ENCODE results near the gene SAXO1. TPM values are rescaled to one million over a fixed set of nuclear protein-coding genes. Genes with fewer than 3 reads are reported as not detected.
A peak's percentile ranks its signal among the peaks of the same experiment; 100 is the strongest.
"Not testable (repeated sequence)": the region's sequence is repeated elsewhere in the genome, so short reads cannot be mapped to it uniquely, and the experiment has no call there.

Gene SAXO1
- total RNA-seq, 1 donor from 2014 or later = 0.09 TPM

DNA sequence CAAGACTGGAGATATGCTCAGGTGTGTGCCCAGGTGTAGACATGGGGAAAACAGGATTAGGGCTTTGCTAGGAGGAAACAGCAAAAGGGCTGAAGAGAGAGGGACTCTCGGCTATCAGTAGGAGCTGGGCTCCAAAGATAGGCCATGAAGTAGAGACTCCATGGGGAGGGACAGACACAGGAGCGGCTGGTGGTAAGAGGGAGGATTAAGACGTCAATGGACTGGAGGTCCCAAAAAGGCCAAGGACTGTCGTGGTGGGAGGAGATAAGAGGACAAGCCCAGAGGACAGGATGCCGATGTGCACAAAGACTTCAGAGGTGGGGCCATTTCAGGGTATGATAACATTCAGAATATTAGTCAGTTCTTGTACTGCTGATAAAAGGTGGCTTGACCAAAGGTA is 93.1 kb downstream of the SAXO1 start:
- H3K4me2 ChIP-seq = no peak overlapping the region
- no peak overlapping the region for H2AFZ ChIP-seq (replicated peaks)
- Mint-ChIP-seq H3K36me3 (no peaks in the 10 kb centered on the region), H3K4me1 (peaks cover 3% of the 10 kb centered on the region), H3K9me3 (no peaks in the 10 kb centered on the region), H3K4me3 (no peak overlapping the region), H3K27me3 (ENCODE audit: insufficient read depth, low read depth) (peaks cover under 1% of the 10 kb centered on the region), H3K27ac (no peak overlapping the region)
- TF ChIP-seq EZH2 (IDR thresholded peaks at IDR 0.05) (no peak), EZH2phosphoT487 (IDR thresholded peaks at IDR 0.05) (no peak)
- TF ChIP-seq, protein P1, sequence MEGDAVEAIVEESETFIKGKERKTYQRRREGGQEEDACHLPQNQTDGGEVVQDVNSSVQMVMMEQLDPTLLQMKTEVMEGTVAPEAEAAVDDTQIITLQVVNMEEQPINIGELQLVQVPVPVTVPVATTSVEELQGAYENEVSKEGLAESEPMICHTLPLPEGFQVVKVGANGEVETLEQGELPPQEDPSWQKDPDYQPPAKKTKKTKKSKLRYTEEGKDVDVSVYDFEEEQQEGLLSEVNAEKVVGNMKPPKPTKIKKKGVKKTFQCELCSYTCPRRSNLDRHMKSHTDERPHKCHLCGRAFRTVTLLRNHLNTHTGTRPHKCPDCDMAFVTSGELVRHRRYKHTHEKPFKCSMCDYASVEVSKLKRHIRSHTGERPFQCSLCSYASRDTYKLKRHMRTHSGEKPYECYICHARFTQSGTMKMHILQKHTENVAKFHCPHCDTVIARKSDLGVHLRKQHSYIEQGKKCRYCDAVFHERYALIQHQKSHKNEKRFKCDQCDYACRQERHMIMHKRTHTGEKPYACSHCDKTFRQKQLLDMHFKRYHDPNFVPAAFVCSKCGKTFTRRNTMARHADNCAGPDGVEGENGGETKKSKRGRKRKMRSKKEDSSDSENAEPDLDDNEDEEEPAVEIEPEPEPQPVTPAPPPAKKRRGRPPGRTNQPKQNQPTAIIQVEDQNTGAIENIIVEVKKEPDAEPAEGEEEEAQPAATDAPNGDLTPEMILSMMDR (IDR thresholded peaks at IDR 0.05) = no peak
- no peaks in the 10 kb centered on the region for H3K36me3 ChIP-seq
- no peaks in the 10 kb centered on the region for H3K27me3 ChIP-seq
- no peaks in the 10 kb centered on the region for H4K20me1 ChIP-seq (ENCODE audit: low read depth)
- H3K9me3 ChIP-seq (ENCODE audit: low read depth) = no peaks in the 10 kb centered on the region
- no peak overlapping the region for H3K4me3 ChIP-seq
- peaks cover 29% of the 10 kb centered on the region for H3K4me1 ChIP-seq
- H3K27ac ChIP-seq = no peak overlapping the region
- DNase-seq (ENCODE audit: low spot score) = no peak
- H3F3A ChIP-seq (ENCODE audit: low read depth) = peaks cover 20% of the 10 kb centered on the region
- no peaks in the 10 kb centered on the region for H3K79me2 ChIP-seq (ENCODE audit: low read depth)
- H3K9ac ChIP-seq = no peak overlapping the region

DNA sequence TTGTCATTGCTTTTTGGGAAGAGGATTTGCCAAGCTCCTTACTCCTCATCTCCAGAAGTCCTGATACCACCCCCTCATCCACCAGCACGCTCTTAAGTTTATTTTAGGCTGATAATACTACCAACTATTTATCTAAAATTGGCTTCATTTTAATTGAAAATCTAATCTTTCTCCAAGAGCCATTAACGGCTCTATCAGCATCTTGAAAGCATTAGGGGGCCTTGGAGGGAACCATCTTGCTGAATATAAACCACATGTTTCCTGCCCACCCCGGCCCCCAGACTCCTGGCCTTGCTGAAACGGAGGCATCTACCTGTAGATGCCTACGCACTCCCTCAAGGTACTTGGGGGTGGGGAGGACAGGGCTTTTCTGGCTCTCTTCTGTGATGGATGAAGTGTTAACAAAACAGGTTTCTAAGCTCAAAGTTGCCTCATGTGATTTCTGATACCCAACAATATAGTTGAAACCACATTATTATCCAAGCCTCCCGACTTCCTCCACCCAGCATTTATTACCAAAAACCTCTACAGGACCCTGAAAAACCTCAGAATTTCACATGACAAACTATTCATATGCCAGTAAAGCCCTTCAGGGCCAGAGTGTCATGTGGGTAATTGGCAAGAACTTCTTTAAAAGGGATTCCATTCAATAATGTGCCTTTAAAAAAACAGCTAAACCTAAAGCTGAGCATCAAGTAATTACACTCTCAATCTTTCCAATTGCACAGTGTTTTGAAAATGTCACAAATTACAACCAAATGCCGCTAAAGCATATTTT is 96.7 kb downstream of the SAXO1 start:
- Mint-ChIP-seq H3K27ac (no peak overlapping the region), H3K36me3 (no peaks in the 10 kb centered on the region), H3K9me3 (peaks cover 4% of the 10 kb centered on the region), H3K4me3 (no peak overlapping the region), H3K27me3 (ENCODE audit: insufficient read depth, low read depth) (no peaks in the 10 kb centered on the region), H3K4me1 (peaks cover 3% of the 10 kb centered on the region)
- Histone ChIP-seq H3K27ac (no peak overlapping the region), H3K4me2 (peak overlapping the region; percentile 44), H4K20me1 (ENCODE audit: low read depth) (no peaks in the 10 kb centered on the region), H3K4me3 (no peak overlapping the region), H3F3A (ENCODE audit: low read depth) (peaks cover 23% of the 10 kb centered on the region), H3K9me3 (ENCODE audit: low read depth) (no peaks in the 10 kb centered on the region), H3K36me3 (no peaks in the 10 kb centered on the region), H3K4me1 (peaks cover 29% of the 10 kb centered on the region), H2AFZ (replicated peaks) (peak overlapping the region; percentile 29), H3K27me3 (no peaks in the 10 kb centered on the region), H3K79me2 (ENCODE audit: low read depth) (no peaks in the 10 kb centered on the region), H3K9ac (no peak overlapping the region)
- TF ChIP-seq EZH2phosphoT487 (IDR thresholded peaks at IDR 0.05) = no peak
- no peak for TF ChIP-seq EZH2 (IDR thresholded peaks at IDR 0.05)
- DNase-seq (ENCODE audit: low spot score) = no peak

DNA sequence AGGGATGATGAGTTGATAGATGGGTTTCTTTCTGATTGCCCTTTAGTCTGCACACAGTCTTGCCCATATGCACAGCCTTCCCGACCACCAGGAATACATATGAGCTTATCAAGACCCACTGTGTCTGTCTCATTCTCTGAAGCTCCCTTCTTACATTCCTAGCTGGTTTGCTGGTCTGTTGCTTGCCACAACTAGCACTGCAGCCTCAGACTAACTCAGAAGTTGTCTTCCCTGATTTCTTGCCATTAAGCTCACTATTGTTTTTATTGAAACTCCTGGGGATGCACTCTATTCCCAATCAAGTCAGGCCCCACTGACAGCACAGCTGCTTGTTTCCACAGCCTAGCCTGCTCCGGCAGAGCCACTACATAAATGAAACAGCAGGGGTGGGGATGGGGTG is 97.5 kb downstream of the SAXO1 start:
- DNase-seq (ENCODE audit: low spot score) = peak; percentile 23
- no peak overlapping the region for H3K4me3 Mint-ChIP-seq
- peak overlapping the region; percentile 44 for H3K4me2 ChIP-seq
- H3K9me3 Mint-ChIP-seq = peaks cover 4% of the 10 kb centered on the region
- peaks cover 23% of the 10 kb centered on the region for H3F3A ChIP-seq (ENCODE audit: low read depth)
- H3K27ac ChIP-seq = no peak overlapping the region
- no peaks in the 10 kb centered on the region for H3K79me2 ChIP-seq (ENCODE audit: low read depth)
- no peaks in the 10 kb centered on the region for H3K27me3 ChIP-seq
- H3K4me1 ChIP-seq = peaks cover 29% of the 10 kb centered on the region
- H3K36me3 Mint-ChIP-seq = no peaks in the 10 kb centered on the region
- no peak overlapping the region for H3K9ac ChIP-seq
- TF ChIP-seq EZH2 (IDR thresholded peaks at IDR 0.05) (no peak), EZH2phosphoT487 (IDR thresholded peaks at IDR 0.05) (no peak)
- TF ChIP-seq, protein P1 (IDR thresholded peaks at IDR 0.05) = no peak
- no peak overlapping the region for H3K4me3 ChIP-seq
- no peak overlapping the region for H3K27ac Mint-ChIP-seq
- H3K27me3 Mint-ChIP-seq (ENCODE audit: insufficient read depth, low read depth) = no peaks in the 10 kb centered on the region
- H4K20me1 ChIP-seq (ENCODE audit: low read depth) = no peaks in the 10 kb centered on the region
- no peaks in the 10 kb centered on the region for H3K36me3 ChIP-seq
- peak overlapping the region; percentile 29 for H2AFZ ChIP-seq (replicated peaks)
- H3K9me3 ChIP-seq (ENCODE audit: low read depth) = no peaks in the 10 kb centered on the region
- peaks cover 3% of the 10 kb centered on the region for H3K4me1 Mint-ChIP-seq

DNA sequence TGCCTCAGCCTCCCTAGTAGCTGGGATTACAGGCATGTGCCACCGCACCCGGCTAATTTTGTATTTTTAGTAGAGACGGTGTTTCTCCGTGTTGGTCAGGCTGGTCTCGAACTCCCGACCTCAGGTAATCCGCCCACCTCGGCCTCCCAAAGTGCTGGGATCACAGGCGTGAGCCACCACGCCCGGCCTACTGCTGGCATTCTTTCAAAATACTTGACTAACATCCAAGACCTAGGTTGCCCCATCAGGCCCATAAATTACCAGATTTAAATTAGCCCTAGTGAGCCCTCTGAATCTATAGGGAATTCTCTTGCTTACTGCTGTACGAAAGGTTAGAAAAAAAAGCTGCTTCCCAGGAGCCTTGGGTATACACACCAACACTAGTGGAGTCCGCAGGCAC is 102.4 kb downstream of the SAXO1 start:
- H3K36me3 Mint-ChIP-seq; H2AFZ ChIP-seq (replicated peaks); H3K27ac ChIP-seq; H3K27me3 ChIP-seq; H3K79me2 ChIP-seq (ENCODE audit: low read depth); H3K4me2 ChIP-seq; H3F3A ChIP-seq (ENCODE audit: low read depth); H3K9me3 Mint-ChIP-seq; H3K36me3 ChIP-seq; H3K27ac Mint-ChIP-seq; H3K4me1 ChIP-seq; H3K4me3 ChIP-seq; H3K9ac ChIP-seq; H3K9me3 ChIP-seq (ENCODE audit: low read depth); H3K4me1 Mint-ChIP-seq; H3K4me3 Mint-ChIP-seq; H4K20me1 ChIP-seq (ENCODE audit: low read depth); H3K27me3 Mint-ChIP-seq (ENCODE audit: insufficient read depth, low read depth); DNase-seq (ENCODE audit: low spot score): not testable (repeated sequence)

All from neural progenitor cell (in vitro differentiated cells).